Fibroblast of lung (primary cell): ENCODE data around the gene KRT40. TPM values are rescaled to one million over a fixed set of nuclear protein-coding genes. Genes with fewer than 3 reads are reported as not detected.

Source experiments
- DNase-seq, 2 donors: peaks; one replicate each; pipeline versions ENCODE4 v3.0.0 to v3.0.0-alpha.2; 2010; ENCODE audit warnings: low read depth in 2 of 2
- H2AFZ ChIP-seq: 2 replicates; pipeline ENCODE4 v1.5.1; 2012; ENCODE audit warnings: low read length, control low read depth, inconsistent platforms
- H3K27ac ChIP-seq: 2 replicates; pipeline ENCODE4 v1.5.1; 2011; ENCODE audit warnings: low read length, control low read depth; ENCODE audit not compliant: insufficient read depth
- H3K27me3 ChIP-seq: 2 replicates; pipeline ENCODE4 v1.5.1; 2011; ENCODE audit warnings: mild to moderate bottlenecking, low read length; ENCODE audit not compliant: control insufficient read depth, insufficient read depth
- H3K36me3 ChIP-seq: 2 replicates; pipeline ENCODE4 v1.5.1; 2011; ENCODE audit warnings: low read length; ENCODE audit not compliant: control insufficient read depth, insufficient read depth
- H3K4me1 ChIP-seq: 2 replicates; pipeline ENCODE4 v1.5.1; 2011; ENCODE audit warnings: low read length; ENCODE audit not compliant: control insufficient read depth, insufficient read depth; ENCODE audit errors: extremely low read depth
- H3K4me2 ChIP-seq: 2 replicates; pipeline ENCODE4 v1.5.1; 2011; ENCODE audit warnings: low read length, control low read depth; ENCODE audit not compliant: insufficient read depth; ENCODE audit errors: extremely low read depth
- H3K4me3 ChIP-seq, 4 experiments: fragments of 200-600 bp in 1 of 4; sonication (generic) in 1 of 4; replicated peaks in 1 of 4; 2 replicates each; pipeline ENCODE4 v1.5.1; 2011 to 2016; ENCODE audit warnings: low read length in 4 of 4, low read depth in 3 of 4, mild to moderate bottlenecking in 3 of 4, control low read depth in 2 of 4, inconsistent platforms in 1 of 4, mixed read lengths in 1 of 4; ENCODE audit not compliant: insufficient read depth in 1 of 4; ENCODE audit errors: control extremely low read depth in 1 of 4
- H3K79me2 ChIP-seq: 2 replicates; pipeline ENCODE4 v1.5.1; 2012; ENCODE audit warnings: mild to moderate bottlenecking, low read length, inconsistent platforms; ENCODE audit not compliant: control insufficient read depth, insufficient read depth
- H3K9ac ChIP-seq: 2 replicates; pipeline ENCODE4 v1.5.1; 2011; ENCODE audit warnings: mild to moderate bottlenecking, low read length, control low read depth; ENCODE audit not compliant: insufficient read depth
- H3K9me3 ChIP-seq: 2 replicates; pipeline ENCODE4 v1.5.1; 2012; ENCODE audit warnings: low read depth, low read length; ENCODE audit not compliant: control insufficient read depth, insufficient read depth
- H4K20me1 ChIP-seq: 2 replicates; pipeline ENCODE4 v1.5.1; 2011; ENCODE audit warnings: low read length; ENCODE audit not compliant: control insufficient read depth, insufficient read depth; ENCODE audit errors: extremely low read depth
- CTCF ChIP-seq, 2 donors: IDR thresholded peaks in 1 of 2; conservative IDR thresholded peaks in 1 of 2; 1 replicate in 1 of 2; 2 replicates in 1 of 2; pipeline ENCODE4 v1.5.1; 2011 to 2012; ENCODE audit warnings: low read length in 2 of 2, control low read depth in 1 of 2, inconsistent platforms in 1 of 2, low read depth in 1 of 2, mild to moderate bottlenecking in 1 of 2
- EZH2 ChIP-seq: IDR thresholded peaks from 2 replicates; pipeline ENCODE4 v1.5.1; 2012; ENCODE audit warnings: low read length, control low read depth, mild to moderate bottlenecking; ENCODE audit errors: missing control alignments
- polyA plus RNA-seq, 2 donors: library from polyadenylated mRNA; depleted of rRNA in 1 of 2; stranded (reverse) in 1 of 2; unstranded in 1 of 2; fragments of >200 nt; gene quantifications; 2 replicates each; pipeline ENCODE4 v1.2.1, GENCODE V29; 2011 to 2012; ENCODE audit warnings: missing spikeins in 1 of 2
- total RNA-seq: library from RNA; depleted of rRNA; stranded (reverse); fragments of >200 nt; gene quantifications from 2 replicates; pipeline ENCODE4 v1.2.1, GENCODE V29; 2014

The KRT40 gene
- total and polyA plus RNA-seq, 2 donors (not counting 1 experiment from before 2014, with no cell fraction given) = 0.05 TPM; not detected in 1

DNA sequence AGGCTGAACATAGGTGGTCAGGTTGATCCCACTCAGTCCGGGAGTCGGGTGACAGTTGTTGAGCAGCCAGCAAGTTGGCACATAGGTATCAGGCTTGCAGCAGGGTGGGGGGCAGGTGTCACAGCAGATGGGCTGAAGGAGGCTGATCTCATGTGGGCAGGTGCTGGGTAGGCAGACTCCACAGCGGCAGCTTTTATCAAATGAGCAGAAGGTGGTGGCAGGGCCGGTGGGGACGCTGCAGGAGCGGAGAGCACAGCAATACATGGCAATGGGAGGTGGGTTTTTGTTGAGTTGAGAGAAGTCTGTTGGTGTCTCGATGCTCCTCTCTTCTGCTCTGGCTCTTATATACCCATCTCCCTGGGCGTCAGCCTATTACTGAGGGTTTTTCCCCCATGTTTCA is 24.7 kb upstream of the KRT40 start, which contains the start of gene KRTAP3-1:
Gene KRTAP3-1 (minus strand): TSS at position 318 of the 400 bp plus-strand sequence. CDS start 54 bp downstream, at position 264.
- no peak within 1 kb of the TSS for H3K27ac ChIP-seq
- peaks cover 2% of the 10 kb centered on the region for H3K4me1 ChIP-seq
- no peaks in the 10 kb centered on the region for H3K79me2 ChIP-seq
- H3K4me3 ChIP-seq = no peak within 1 kb of the TSS
- no peaks in the 10 kb centered on the region for H3K36me3 ChIP-seq
- H4K20me1 ChIP-seq = no peaks in the 10 kb centered on the region
- no peak within 1 kb of the TSS for H3K9ac ChIP-seq
- no peaks in the 10 kb centered on the region for H3K27me3 ChIP-seq
- no peaks in the 10 kb centered on the region for H3K9me3 ChIP-seq
- no peak for DNase-seq
- TF ChIP-seq EZH2 = no peak
- no peak for TF ChIP-seq CTCF (conservative IDR thresholded peaks at IDR 0.05 in 1 of 2, IDR thresholded peaks at IDR 0.05 in 1 of 2; ENCODE audit: low read depth in 1 of 2, low read length in 2 of 2)
- no peak within 1 kb of the TSS for H2AFZ ChIP-seq
- no peak within 1 kb of the TSS for H3K4me2 ChIP-seq

DNA sequence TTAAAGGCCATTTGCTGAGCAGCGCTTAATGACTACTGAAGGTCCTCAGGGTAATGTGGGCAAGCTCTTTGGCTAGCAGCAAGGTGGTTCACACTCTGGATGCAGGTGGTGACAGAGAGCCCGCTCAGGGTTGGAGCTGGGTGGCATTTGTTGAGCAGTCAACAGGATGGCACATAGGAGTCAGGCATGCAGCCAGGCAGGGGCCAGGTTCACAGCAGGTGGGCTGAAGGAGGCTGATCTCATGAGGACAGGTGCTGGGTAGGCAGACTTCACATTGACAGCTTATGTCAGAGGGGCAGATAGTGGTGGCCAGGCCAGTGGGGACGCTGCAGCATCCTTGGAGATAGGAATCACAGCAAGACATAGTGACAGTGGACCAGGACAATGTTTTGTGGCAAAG is 20.3 kb upstream of the KRT40 start:
- no peaks in the 10 kb centered on the region for H3K79me2 ChIP-seq
- TF ChIP-seq EZH2 = no peak
- TF ChIP-seq CTCF (conservative IDR thresholded peaks at IDR 0.05 in 1 of 2, IDR thresholded peaks at IDR 0.05 in 1 of 2; ENCODE audit: low read depth in 1 of 2, low read length in 2 of 2) = no peak
- no peaks in the 10 kb centered on the region for H3K27me3 ChIP-seq
- no peaks in the 10 kb centered on the region for H3K36me3 ChIP-seq
- H2AFZ ChIP-seq = no peak overlapping the region
- no peaks in the 10 kb centered on the region for H3K4me1 ChIP-seq
- no peak overlapping the region for H3K4me2 ChIP-seq
- H4K20me1 ChIP-seq = no peaks in the 10 kb centered on the region
- H3K4me3 ChIP-seq = no peak overlapping the region
- no peaks in the 10 kb centered on the region for H3K9me3 ChIP-seq
- H3K9ac ChIP-seq = no peak overlapping the region
- H3K27ac ChIP-seq = no peak overlapping the region
- no peak for DNase-seq

- no peak overlapping the region for H3K27ac ChIP-seq
- TF ChIP-seq CTCF (conservative IDR thresholded peaks at IDR 0.05 in 1 of 2, IDR thresholded peaks at IDR 0.05 in 1 of 2; ENCODE audit: low read depth in 1 of 2, low read length in 2 of 2) (no peak), EZH2 (no peak)
These were observed 19.8 kb upstream of the KRT40 start for GRCh38 chr17:41003926-41004325.

More at GRCh38 chr17:41003926-41004325, 19.8 kb upstream of the KRT40 start:
- H3K79me2 ChIP-seq = no peaks in the 10 kb centered on the region
- DNase-seq = no peak
- no peaks in the 10 kb centered on the region for H3K36me3 ChIP-seq
- no peak overlapping the region for H2AFZ ChIP-seq
- no peaks in the 10 kb centered on the region for H3K9me3 ChIP-seq
- no peaks in the 10 kb centered on the region for H3K27me3 ChIP-seq
- no peak overlapping the region for H3K4me3 ChIP-seq
- no peaks in the 10 kb centered on the region for H4K20me1 ChIP-seq
- H3K4me1 ChIP-seq = no peaks in the 10 kb centered on the region
- H3K9ac ChIP-seq = no peak overlapping the region
- no peak overlapping the region for H3K4me2 ChIP-seq
